Measurements from ENCODE around the gene CDH2.

CDH2 gene

GRCh38 chr18:28109781-28110560 lies 67.0 kb downstream of the CDH2 start:
- Mint-ChIP-seq H3K36me3 (ENCODE audit: low read depth) (no peaks in the 10 kb centered on the region), H3K27me3 (ENCODE audit: low read depth) (no peaks in the 10 kb centered on the region), H3K9me3 (peaks cover 12% of the 10 kb centered on the region), H3K4me1 (ENCODE audit: low read depth) (no peaks in the 10 kb centered on the region), H3K27ac (no peak overlapping the region), H3K4me3 (no peak overlapping the region)
- DNase-seq (ENCODE audit: low spot score), result no peak

GRCh38 chr18:28108814-28109213 lies 68.1 kb downstream of the CDH2 start:
- no peak for DNase-seq (ENCODE audit: low spot score)
- H3K27ac Mint-ChIP-seq, result no peak overlapping the region
- H3K4me1 Mint-ChIP-seq (ENCODE audit: low read depth), result no peaks in the 10 kb centered on the region
- H3K4me3 Mint-ChIP-seq, result no peak overlapping the region
- H3K36me3 Mint-ChIP-seq (ENCODE audit: low read depth), result no peaks in the 10 kb centered on the region
- H3K27me3 Mint-ChIP-seq (ENCODE audit: low read depth), result no peaks in the 10 kb centered on the region
- H3K9me3 Mint-ChIP-seq, result peaks cover 12% of the 10 kb centered on the region

GRCh38 chr18:28108254-28108653 lies 68.7 kb downstream of the CDH2 start:
- no peaks in the 10 kb centered on the region for H3K4me1 Mint-ChIP-seq (ENCODE audit: low read depth)
- H3K27me3 Mint-ChIP-seq (ENCODE audit: low read depth), result no peaks in the 10 kb centered on the region

GRCh38 chr18:28099237-28099636 lies 77.7 kb downstream of the CDH2 start:
- Mint-ChIP-seq H3K36me3 (ENCODE audit: low read depth) (no peaks in the 10 kb centered on the region), H3K9me3 (no peaks in the 10 kb centered on the region), H3K27me3 (ENCODE audit: low read depth) (no peaks in the 10 kb centered on the region), H3K27ac (no peak overlapping the region), H3K4me1 (ENCODE audit: low read depth) (no peaks in the 10 kb centered on the region), H3K4me3 (no peak overlapping the region)
- no peak for DNase-seq (ENCODE audit: low spot score)

More at GRCh38 chr18:28108254-28108653, 68.7 kb downstream of the CDH2 start:
- Mint-ChIP-seq H3K4me3 (no peak overlapping the region), H3K27ac (no peak overlapping the region), H3K9me3 (peaks cover 12% of the 10 kb centered on the region), H3K36me3 (ENCODE audit: low read depth) (no peaks in the 10 kb centered on the region)
- no peak for DNase-seq (ENCODE audit: low spot score)

GRCh38 chr18:28095631-28096030 lies 81.3 kb downstream of the CDH2 start:
- DNase-seq (ENCODE audit: low spot score), result no peak
- Mint-ChIP-seq H3K27ac (no peak overlapping the region), H3K9me3 (peaks cover 4% of the 10 kb centered on the region), H3K4me3 (no peak overlapping the region), H3K36me3 (ENCODE audit: low read depth) (no peaks in the 10 kb centered on the region), H3K4me1 (ENCODE audit: low read depth) (no peaks in the 10 kb centered on the region), H3K27me3 (ENCODE audit: low read depth) (no peaks in the 10 kb centered on the region)

- Mint-ChIP-seq H3K36me3 (ENCODE audit: low read depth) (no peaks in the 10 kb centered on the region), H3K4me1 (ENCODE audit: low read depth) (no peaks in the 10 kb centered on the region), H3K27me3 (ENCODE audit: low read depth) (no peaks in the 10 kb centered on the region), H3K4me3 (no peak overlapping the region), H3K9me3 (peaks cover 8% of the 10 kb centered on the region), H3K27ac (no peak overlapping the region)
- no peak for DNase-seq (ENCODE audit: low spot score)
Measured at GRCh38 chr18:28095041-28095440, 81.9 kb downstream of the CDH2 start.

GRCh38 chr18:28091197-28091596 lies 85.7 kb downstream of the CDH2 start:
- Mint-ChIP-seq H3K4me3 (no peak overlapping the region), H3K9me3 (peaks cover 15% of the 10 kb centered on the region), H3K27ac (no peak overlapping the region), H3K4me1 (ENCODE audit: low read depth) (no peaks in the 10 kb centered on the region), H3K36me3 (ENCODE audit: low read depth) (no peaks in the 10 kb centered on the region), H3K27me3 (ENCODE audit: low read depth) (no peaks in the 10 kb centered on the region)
- DNase-seq (ENCODE audit: low spot score), result no peak

GRCh38 chr18:28088477-28088876 lies 88.5 kb downstream of the CDH2 start:
- H3K9me3 Mint-ChIP-seq, result peaks cover 20% of the 10 kb centered on the region
- no peak overlapping the region for H3K27ac Mint-ChIP-seq
- no peaks in the 10 kb centered on the region for H3K27me3 Mint-ChIP-seq (ENCODE audit: low read depth)
- H3K4me1 Mint-ChIP-seq (ENCODE audit: low read depth), result no peaks in the 10 kb centered on the region
- H3K4me3 Mint-ChIP-seq, result no peak overlapping the region
- no peak for DNase-seq (ENCODE audit: low spot score)
- no peaks in the 10 kb centered on the region for H3K36me3 Mint-ChIP-seq (ENCODE audit: low read depth)

GRCh38 chr18:28086670-28087552 lies 90.0 kb downstream of the CDH2 start:
- Mint-ChIP-seq H3K4me1 (ENCODE audit: low read depth) (no peaks in the 10 kb centered on the region), H3K27me3 (ENCODE audit: low read depth) (no peaks in the 10 kb centered on the region), H3K36me3 (ENCODE audit: low read depth) (no peaks in the 10 kb centered on the region), H3K9me3 (peaks cover 20% of the 10 kb centered on the region), H3K27ac (no peak overlapping the region), H3K4me3 (no peak overlapping the region)
- DNase-seq (ENCODE audit: low spot score), result no peak

- peaks cover 7% of the 10 kb centered on the region for H3K9me3 Mint-ChIP-seq
- H3K36me3 Mint-ChIP-seq (ENCODE audit: low read depth), result no peaks in the 10 kb centered on the region
- DNase-seq (ENCODE audit: low spot score), result no peak
- H3K27me3 Mint-ChIP-seq (ENCODE audit: low read depth), result no peaks in the 10 kb centered on the region
- H3K4me3 Mint-ChIP-seq, result no peak overlapping the region
- H3K4me1 Mint-ChIP-seq (ENCODE audit: low read depth), result no peaks in the 10 kb centered on the region
- no peak overlapping the region for H3K27ac Mint-ChIP-seq
Measured at GRCh38 chr18:28081516-28081915, 95.4 kb downstream of the CDH2 start.

- no peak for DNase-seq (ENCODE audit: low spot score)
- H3K27me3 Mint-ChIP-seq (ENCODE audit: low read depth), result no peaks in the 10 kb centered on the region
Measured at GRCh38 chr18:28080876-28081300, 96.0 kb downstream of the CDH2 start.

GRCh38 chr18:28079883-28080282 lies 97.0 kb downstream of the CDH2 start:
- Mint-ChIP-seq H3K9me3 (peaks cover 3% of the 10 kb centered on the region), H3K27ac (no peak overlapping the region), H3K4me3 (no peak overlapping the region), H3K27me3 (ENCODE audit: low read depth) (no peaks in the 10 kb centered on the region), H3K4me1 (ENCODE audit: low read depth) (no peaks in the 10 kb centered on the region), H3K36me3 (ENCODE audit: low read depth) (no peaks in the 10 kb centered on the region)
- no peak for DNase-seq (ENCODE audit: low spot score)

More at GRCh38 chr18:28080876-28081300, 96.0 kb downstream of the CDH2 start:
- no peaks in the 10 kb centered on the region for H3K4me1 Mint-ChIP-seq (ENCODE audit: low read depth)
- H3K27ac Mint-ChIP-seq, result no peak overlapping the region
- H3K9me3 Mint-ChIP-seq, result peaks cover 7% of the 10 kb centered on the region
- H3K4me3 Mint-ChIP-seq, result no peak overlapping the region
- no peaks in the 10 kb centered on the region for H3K36me3 Mint-ChIP-seq (ENCODE audit: low read depth)

- no peak for DNase-seq (ENCODE audit: low spot score)
- Mint-ChIP-seq H3K4me1 (ENCODE audit: low read depth) (no peaks in the 10 kb centered on the region), H3K27ac (no peak overlapping the region), H3K36me3 (ENCODE audit: low read depth) (no peaks in the 10 kb centered on the region), H3K4me3 (no peak overlapping the region), H3K9me3 (peaks cover 3% of the 10 kb centered on the region), H3K27me3 (ENCODE audit: low read depth) (no peaks in the 10 kb centered on the region)
Measured at GRCh38 chr18:28078849-28079248, 98.1 kb downstream of the CDH2 start.

GRCh38 chr18:28078298-28078697 lies 98.6 kb downstream of the CDH2 start:
- no peak for DNase-seq (ENCODE audit: low spot score)
- no peak overlapping the region for H3K27ac Mint-ChIP-seq
- no peaks in the 10 kb centered on the region for H3K4me1 Mint-ChIP-seq (ENCODE audit: low read depth)
- H3K9me3 Mint-ChIP-seq, result peaks cover 3% of the 10 kb centered on the region
- H3K27me3 Mint-ChIP-seq (ENCODE audit: low read depth), result no peaks in the 10 kb centered on the region
- no peak overlapping the region for H3K4me3 Mint-ChIP-seq
- H3K36me3 Mint-ChIP-seq (ENCODE audit: low read depth), result no peaks in the 10 kb centered on the region
